Right lobe of liver (tissue), 4 donors: ENCODE data around the gene C4BPA.

Experiments used
- POLR2A ChIP-seq: fragments of 450-650 bp; IDR thresholded peaks from one replicate; pipeline ENCODE4 v1.6.1; 2017; ENCODE audit warnings: antibody characterized with exemption, mild to moderate bottlenecking
- TF ChIP-seq, protein P1 (sequence below), 4 donors: fragments of 200-600 bp in 3 of 4; fragments of 450-650 bp in 1 of 4; IDR thresholded peaks; one replicate each; pipeline versions ENCODE4 v1.5.1 to v1.8.0; 2016 to 2022; ENCODE audit warnings: antibody characterized with exemption in 4 of 4, mild to moderate bottlenecking in 2 of 4
- donor health status: DM: no; HTN: no; CAD: no.
- donor health status: DM: no; HTN: no; CAD: no.
- donor health status: DM: no; HTN: yes; CAD: no.

DNA sequence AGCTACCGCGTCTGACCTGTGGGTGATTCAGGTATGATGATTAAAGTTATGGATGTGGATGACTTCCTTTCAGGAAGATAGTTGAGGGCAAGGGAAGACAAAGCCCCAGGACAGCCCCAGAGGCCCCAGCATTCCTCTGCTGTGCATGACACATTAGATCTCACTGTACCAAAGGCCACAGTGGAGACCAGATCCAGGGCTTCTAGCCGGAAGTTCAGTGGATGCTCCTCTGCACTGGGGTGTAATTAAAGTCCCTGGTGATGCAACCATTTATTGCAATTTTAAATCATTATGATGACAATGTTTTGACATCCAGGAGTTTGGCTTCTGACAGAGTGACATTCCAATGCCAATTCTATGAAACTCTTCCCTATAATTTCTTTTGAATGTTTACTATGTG lies 5.0 kb downstream of the C4BPA start:
- TF ChIP-seq, protein P1, sequence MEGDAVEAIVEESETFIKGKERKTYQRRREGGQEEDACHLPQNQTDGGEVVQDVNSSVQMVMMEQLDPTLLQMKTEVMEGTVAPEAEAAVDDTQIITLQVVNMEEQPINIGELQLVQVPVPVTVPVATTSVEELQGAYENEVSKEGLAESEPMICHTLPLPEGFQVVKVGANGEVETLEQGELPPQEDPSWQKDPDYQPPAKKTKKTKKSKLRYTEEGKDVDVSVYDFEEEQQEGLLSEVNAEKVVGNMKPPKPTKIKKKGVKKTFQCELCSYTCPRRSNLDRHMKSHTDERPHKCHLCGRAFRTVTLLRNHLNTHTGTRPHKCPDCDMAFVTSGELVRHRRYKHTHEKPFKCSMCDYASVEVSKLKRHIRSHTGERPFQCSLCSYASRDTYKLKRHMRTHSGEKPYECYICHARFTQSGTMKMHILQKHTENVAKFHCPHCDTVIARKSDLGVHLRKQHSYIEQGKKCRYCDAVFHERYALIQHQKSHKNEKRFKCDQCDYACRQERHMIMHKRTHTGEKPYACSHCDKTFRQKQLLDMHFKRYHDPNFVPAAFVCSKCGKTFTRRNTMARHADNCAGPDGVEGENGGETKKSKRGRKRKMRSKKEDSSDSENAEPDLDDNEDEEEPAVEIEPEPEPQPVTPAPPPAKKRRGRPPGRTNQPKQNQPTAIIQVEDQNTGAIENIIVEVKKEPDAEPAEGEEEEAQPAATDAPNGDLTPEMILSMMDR (IDR thresholded peaks at IDR 0.05), result no peak
- TF ChIP-seq POLR2A, result peak; percentile 36
